ENCODE measurements around the gene ATP5MC2.

GRCh38 chr12:53699678-53700025 is 23.8 kb upstream of the ATP5MC2 start:
- TF ChIP-seq JUND (IDR thresholded peaks at IDR 0.05; ENCODE audit: low read depth, low read length) (no peak), STAT1 (conservative IDR thresholded peaks at IDR 0.05) (no peak), SIN3A (IDR thresholded peaks at IDR 0.05; ENCODE audit: low read depth, low read length) (no peak), CTCF (IDR thresholded peaks at IDR 0.05 in 2 of 3, conservative IDR thresholded peaks at IDR 0.05 in 1 of 3; ENCODE audit: control insufficient read depth in 2 of 3, extremely low read depth in 1 of 3, insufficient read depth in 1 of 3, low read depth in 3 of 3, low read length in 3 of 3) (no peak), NKRF (conservative IDR thresholded peaks at IDR 0.05) (no peak), SMAD5 (IDR thresholded peaks at IDR 0.05; ENCODE audit: low read depth) (no peak), HDAC2 (IDR thresholded peaks at IDR 0.05) (no peak), POLR2A (IDR thresholded peaks at IDR 0.05; ENCODE audit: low read depth, low read length) (no peak), RAD51 (IDR thresholded peaks at IDR 0.05) (no peak), POLR2AphosphoS5 (IDR thresholded peaks at IDR 0.05; ENCODE audit: low read length) (no peak), USF2 (IDR thresholded peaks at IDR 0.05; ENCODE audit: borderline replicate concordance, low read depth, low read length) (no peak), ASH2L (IDR thresholded peaks at IDR 0.05; ENCODE audit: borderline replicate concordance, low read depth) (no peak), YY1 (IDR thresholded peaks at IDR 0.05; ENCODE audit: low read depth, low read length) (no peak)
